Endodermal cell (in vitro differentiated cells): ENCODE results near the gene CX3CL1. TPM values are rescaled to one million over a fixed set of nuclear protein-coding genes. Genes with fewer than 3 reads are reported as not detected.

Experiments
- DNase-seq: peaks from one replicate; pipeline ENCODE4 v3.0.0-alpha.2; 2017
- H3K27ac ChIP-seq: 2 replicates; pipeline ENCODE4 v1.5.1; 2013; ENCODE audit warnings: mild to moderate bottlenecking, low read depth, low read length, moderate library complexity
- H3K27me3 ChIP-seq: 2 replicates; pipeline ENCODE4 v1.6.1; 2013; ENCODE audit warnings: mild to moderate bottlenecking, low read length, moderate library complexity; ENCODE audit not compliant: insufficient read depth, control insufficient read depth, poor library complexity, severe bottlenecking
- H3K36me3 ChIP-seq: 2 replicates; pipeline ENCODE4 v1.7.0; 2013; ENCODE audit warnings: mild to moderate bottlenecking, low read length, moderate library complexity; ENCODE audit not compliant: control insufficient read depth, insufficient read depth
- H3K4me1 ChIP-seq: one replicate; pipeline ENCODE4 v1.7.0; 2013; ENCODE audit warnings: low read length; ENCODE audit not compliant: control insufficient read depth, insufficient read depth
- H3K4me3 ChIP-seq: 2 replicates; pipeline ENCODE4 v1.5.1; 2013; ENCODE audit warnings: mild to moderate bottlenecking, low read length, moderate library complexity
- H3K9ac ChIP-seq: 2 replicates; pipeline ENCODE4 v1.6.1; 2013; ENCODE audit warnings: mild to moderate bottlenecking, low read length, moderate library complexity; ENCODE audit not compliant: poor library complexity, severe bottlenecking; ENCODE audit errors: extremely low read depth
- H3K9me3 ChIP-seq: 2 replicates; pipeline ENCODE4 v1.6.1; 2013; ENCODE audit warnings: mild to moderate bottlenecking, low read length, moderate library complexity; ENCODE audit not compliant: control insufficient read depth
- H3K27ac Mint-ChIP-seq: 2 replicates; pipeline ENCODE4 v1.8.0; 2020; ENCODE audit warnings: mixed read lengths
- H3K27me3 Mint-ChIP-seq: 2 replicates; pipeline ENCODE4 v1.8.0; 2021; ENCODE audit warnings: mild to moderate bottlenecking, mixed read lengths; ENCODE audit not compliant: insufficient read depth
- H3K36me3 Mint-ChIP-seq: 2 replicates; pipeline ENCODE4 v1.8.0; 2020; ENCODE audit warnings: low read depth, mixed read lengths
- H3K4me1 Mint-ChIP-seq: 2 replicates; pipeline ENCODE4 v1.8.0; 2020; ENCODE audit warnings: mixed read lengths
- H3K4me3 Mint-ChIP-seq: 2 replicates; pipeline ENCODE4 v1.8.0; 2020; ENCODE audit warnings: mild to moderate bottlenecking, moderate library complexity, mixed read lengths
- H3K9me3 Mint-ChIP-seq: 2 replicates; pipeline ENCODE4 v1.8.0; 2020; ENCODE audit warnings: mild to moderate bottlenecking, mixed read lengths
- WGBS, 2 experiments: methylation state at CpG; one replicate each; pipeline versions ENCODE4 v1.1.5 to v1.1.7; 2013; ENCODE audit warnings: missing lambda C conversion rate in 2 of 2, mixed read lengths in 1 of 2; ENCODE audit not compliant: insufficient coverage in 1 of 2, insufficient read length in 1 of 2; 5-methylcytosine and 5-hydroxymethylcytosine counted together
- long read RNA-seq, 4 experiments: library from polyadenylated mRNA in 2 of 4; library from RNA in 1 of 4; library from capped mRNA in 1 of 4; stranded (forward) in 3 of 4; unstranded in 1 of 4; transcript quantifications; one replicate each; pipeline ENCODE4 v2.0.0, GENCODE V29; 2020 to 2021; ENCODE audit warnings: inconsistent platforms in 1 of 4
- polyA plus RNA-seq, 2 experiments: library from polyadenylated mRNA; stranded (reverse); fragments of 50-300 nt; gene quantifications; one replicate each; pipeline ENCODE4 v1.2.3, GENCODE V29; 2013
- total RNA-seq, 2 donors: library from RNA; stranded (reverse); fragmentation: NEBNext Ultra II Directional in 1 of 2; extraction: Animal tissue kit (Norgen Biotek cat#: 25700) in 1 of 2; gene quantifications; 2 replicates in 1 of 2; 3 replicates in 1 of 2; pipeline ENCODE4 v1.2.1, GENCODE V29; 2021
- TF ChIP-seq, protein P1 (sequence below): fragments of 200-600 bp; sonication (generic); conservative IDR thresholded peaks from 2 replicates; pipeline ENCODE4 v1.5.0; 2021; ENCODE audit warnings: antibody characterized with exemption, mild to moderate bottlenecking

The CX3CL1 gene
- total RNA-seq: 1 to 10 TPM in 1 of 2 donors, under 1 TPM in 1; 0.18 to 1.0 TPM
- 5.5 TPM for polyA plus RNA-seq (2013, experiment 1 of 2)
- polyA plus RNA-seq (2013, experiment 2 of 2): 6.3 TPM
- long read RNA-seq, experiment 1: 0 reads
- long read RNA-seq, experiment 2: 0 reads
- long read RNA-seq, experiment 3: 0 reads
- long read RNA-seq, experiment 4, partial matches to known transcripts: 0 of 1 reads
- long read RNA-seq, experiment 4, other reads (novel, unspliced or antisense): 1 of 1 reads

GRCh38 chr16:57372372-57373116, at the start of gene CX3CL1:
Gene CX3CL1 (plus strand): TSS chr16:57372490. CDS start chr16:57372569, 79 bp downstream.
- peaks cover 13% of the 10 kb centered on the region for H3K4me1 Mint-ChIP-seq
- H3K27ac Mint-ChIP-seq: no peak within 1 kb of the TSS
- no peaks in the 10 kb centered on the region for H3K9me3 Mint-ChIP-seq
- Histone ChIP-seq H3K4me1 (peaks cover 10% of the 10 kb centered on the region), H3K4me3 (no peak within 1 kb of the TSS), H3K27me3 (no peaks in the 10 kb centered on the region), H3K27ac (peak within 1 kb of the TSS; percentile 91), H3K9me3 (no peaks in the 10 kb centered on the region), H3K9ac (no peak within 1 kb of the TSS), H3K36me3 (no peaks in the 10 kb centered on the region)
- no peaks in the 10 kb centered on the region for H3K27me3 Mint-ChIP-seq
- TF ChIP-seq, protein P1, sequence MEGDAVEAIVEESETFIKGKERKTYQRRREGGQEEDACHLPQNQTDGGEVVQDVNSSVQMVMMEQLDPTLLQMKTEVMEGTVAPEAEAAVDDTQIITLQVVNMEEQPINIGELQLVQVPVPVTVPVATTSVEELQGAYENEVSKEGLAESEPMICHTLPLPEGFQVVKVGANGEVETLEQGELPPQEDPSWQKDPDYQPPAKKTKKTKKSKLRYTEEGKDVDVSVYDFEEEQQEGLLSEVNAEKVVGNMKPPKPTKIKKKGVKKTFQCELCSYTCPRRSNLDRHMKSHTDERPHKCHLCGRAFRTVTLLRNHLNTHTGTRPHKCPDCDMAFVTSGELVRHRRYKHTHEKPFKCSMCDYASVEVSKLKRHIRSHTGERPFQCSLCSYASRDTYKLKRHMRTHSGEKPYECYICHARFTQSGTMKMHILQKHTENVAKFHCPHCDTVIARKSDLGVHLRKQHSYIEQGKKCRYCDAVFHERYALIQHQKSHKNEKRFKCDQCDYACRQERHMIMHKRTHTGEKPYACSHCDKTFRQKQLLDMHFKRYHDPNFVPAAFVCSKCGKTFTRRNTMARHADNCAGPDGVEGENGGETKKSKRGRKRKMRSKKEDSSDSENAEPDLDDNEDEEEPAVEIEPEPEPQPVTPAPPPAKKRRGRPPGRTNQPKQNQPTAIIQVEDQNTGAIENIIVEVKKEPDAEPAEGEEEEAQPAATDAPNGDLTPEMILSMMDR: peak; percentile 56
- no peaks in the 10 kb centered on the region for H3K36me3 Mint-ChIP-seq
- H3K4me3 Mint-ChIP-seq: no peak within 1 kb of the TSS
- DNase-seq: peak; percentile 91
- WGBS, 2 experiments: 33 to 39% methylated on average over 13 to 23 of the region's 23 CpGs

DNA sequence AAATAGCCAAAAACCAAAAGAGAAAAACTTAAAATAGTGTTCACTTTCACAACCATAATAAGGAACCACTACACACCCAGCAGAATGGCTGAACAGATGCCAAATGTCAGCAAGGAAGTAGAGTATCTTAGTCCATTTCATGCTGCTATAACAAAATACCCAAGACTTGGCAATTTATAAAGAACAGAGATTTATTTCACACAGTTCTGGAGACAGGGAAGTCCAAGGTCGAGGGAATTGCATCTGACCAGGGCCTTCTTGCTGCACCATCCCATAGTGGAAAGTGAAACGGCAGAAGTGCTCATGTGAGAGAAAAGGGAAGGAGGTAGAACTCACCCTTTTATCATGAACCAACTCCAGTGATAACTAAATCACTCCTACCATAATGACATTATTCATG, 47.5 kb upstream of the CX3CL1 start:
- H3K9me3 ChIP-seq: peaks cover 6% of the 10 kb centered on the region
- no peak for DNase-seq
- Mint-ChIP-seq H3K9me3 (peaks cover 3% of the 10 kb centered on the region), H3K36me3 (no peaks in the 10 kb centered on the region), H3K27me3 (no peaks in the 10 kb centered on the region), H3K4me1 (no peaks in the 10 kb centered on the region), H3K4me3 (no peak overlapping the region), H3K27ac (no peak overlapping the region)
- no peak overlapping the region for H3K4me3 ChIP-seq
- H3K27ac ChIP-seq: no peak overlapping the region
- H3K4me1 ChIP-seq: no peaks in the 10 kb centered on the region
- no peaks in the 10 kb centered on the region for H3K36me3 ChIP-seq
- H3K9ac ChIP-seq: no peak overlapping the region
- H3K27me3 ChIP-seq: no peaks in the 10 kb centered on the region
- WGBS, 2 experiments: 80% methylated on average over 2 of the region's 2 CpGs; no CpG with 5 or more reads in 1 of the 2 experiments
- TF ChIP-seq, protein P1: no peak

DNA sequence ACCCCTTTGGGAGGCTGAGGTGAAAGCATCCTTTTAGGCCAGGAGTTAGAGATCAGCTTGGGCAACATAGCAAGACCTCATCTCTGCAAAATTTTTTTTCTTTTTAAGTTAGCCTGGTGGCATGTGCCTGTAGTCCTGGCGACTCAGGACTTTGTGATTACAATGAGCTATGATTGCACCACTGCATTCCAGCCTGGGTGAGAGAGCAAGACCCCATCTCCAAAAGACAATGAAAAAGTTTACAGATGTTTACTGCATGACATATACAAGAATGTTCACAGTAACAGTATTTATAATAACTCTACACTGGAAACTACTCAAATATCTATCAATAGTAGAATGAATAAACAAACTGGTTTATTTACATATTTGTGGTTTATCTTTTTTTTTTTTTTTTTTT, 46.8 kb upstream of the CX3CL1 start:
- H3K27ac Mint-ChIP-seq: no peak overlapping the region
- Histone ChIP-seq H3K36me3 (no peaks in the 10 kb centered on the region), H3K9me3 (peaks cover 6% of the 10 kb centered on the region), H3K4me1 (no peaks in the 10 kb centered on the region), H3K9ac (no peak overlapping the region), H3K27ac (no peak overlapping the region), H3K4me3 (no peak overlapping the region), H3K27me3 (no peaks in the 10 kb centered on the region)
- H3K9me3 Mint-ChIP-seq: peaks cover 3% of the 10 kb centered on the region
- no peaks in the 10 kb centered on the region for H3K4me1 Mint-ChIP-seq
- TF ChIP-seq, protein P1: no peak
- H3K36me3 Mint-ChIP-seq: no peaks in the 10 kb centered on the region
- 86% methylated on average over 1 of the region's 1 CpG; no CpG with 5 or more reads in 1 of the 2 experiments for WGBS, 2 experiments
- no peak for DNase-seq
- no peak overlapping the region for H3K4me3 Mint-ChIP-seq
- no peaks in the 10 kb centered on the region for H3K27me3 Mint-ChIP-seq
